PFSK-1 (cell line): ENCODE results near the gene RHBDD3.

Experiments
- FOXP2 ChIP-seq: optimal IDR thresholded peaks from 2 replicates; pipeline ENCODE3; 2011; ENCODE audit warnings: borderline replicate concordance, control low read depth, inconsistent platforms; ENCODE audit not compliant: insufficient read depth; ENCODE audit errors: extremely low read length, extremely low read depth
- POLR2AphosphoS5 ChIP-seq: IDR thresholded peaks from 2 replicates; pipeline ENCODE4 v1.6.1; 2012; ENCODE audit warnings: low read depth, mild to moderate bottlenecking, control low read depth, low read length, moderate library complexity
- REST ChIP-seq, 2 experiments: IDR thresholded peaks; 2 replicates each; pipeline versions ENCODE4 v1.6.1 to v1.8.0; 2011 to 2012; ENCODE audit warnings: low read depth in 2 of 2, low read length in 2 of 2, control low read depth in 1 of 2, inconsistent platforms in 1 of 2, mild to moderate bottlenecking in 1 of 2, moderate library complexity in 1 of 2; ENCODE audit not compliant: insufficient read depth in 1 of 2
- SIN3A ChIP-seq: IDR thresholded peaks from 2 replicates; pipeline ENCODE4 v1.6.1; 2012; ENCODE audit warnings: mild to moderate bottlenecking, low read length, moderate library complexity, borderline replicate concordance; ENCODE audit not compliant: insufficient read depth
- TAF1 ChIP-seq: IDR thresholded peaks from 2 replicates; pipeline ENCODE4 v1.6.1; 2012; ENCODE audit warnings: low read length, control low read depth, borderline replicate concordance; ENCODE audit not compliant: insufficient read depth

RHBDD3 gene

GRCh38 chr22:29245626-29246385 is 22.0 kb downstream of the RHBDD3 start:
- TF ChIP-seq FOXP2 (peak; percentile 41), SIN3A (no peak)

GRCh38 chr22:29244785-29245625 is 22.8 kb downstream of the RHBDD3 start:
- no peak for TF ChIP-seq FOXP2
- no peak for TF ChIP-seq POLR2AphosphoS5
- TF ChIP-seq TAF1: no peak
- TF ChIP-seq SIN3A: no peak
- no peak for TF ChIP-seq REST (IDR thresholded peaks at IDR 0.05; ENCODE audit: insufficient read depth in 1 of 2, low read depth in 2 of 2, low read length in 2 of 2)

- TF ChIP-seq POLR2AphosphoS5 (no peak), SIN3A (no peak), FOXP2 (no peak), REST (IDR thresholded peaks at IDR 0.05; ENCODE audit: insufficient read depth in 1 of 2, low read depth in 2 of 2, low read length in 2 of 2) (no peak), TAF1 (no peak)
These were observed 23.8 kb downstream of the RHBDD3 start for GRCh38 chr22:29243874-29244446.

GRCh38 chr22:29233277-29233877 is 34.4 kb downstream of the RHBDD3 start:
- TF ChIP-seq TAF1 (no peak), SIN3A (no peak), REST (IDR thresholded peaks at IDR 0.05; ENCODE audit: insufficient read depth in 1 of 2, low read depth in 2 of 2, low read length in 2 of 2) (no peak), FOXP2 (no peak), POLR2AphosphoS5 (no peak)
